Superior temporal gyrus (tissue), 1 donor: ENCODE measurements around the gene MCFD2.
"Not testable (repeated sequence)": the region's sequence is repeated elsewhere in the genome, so short reads cannot be mapped to it uniquely, and the experiment has no call there.

Experiments used
- DNase-seq: peaks from one replicate; pipeline ENCODE4 v3.0.0-alpha.2; 2016; ENCODE audit errors: extremely low spot score

The MCFD2 gene

GRCh38 chr2:46937471-46937901 lies 21.9 kb upstream of the MCFD2 start:
- DNase-seq, result peak; percentile 41

GRCh38 chr2:46936566-46936965 lies 21.0 kb upstream of the MCFD2 start:
- no peak for DNase-seq

DNA sequence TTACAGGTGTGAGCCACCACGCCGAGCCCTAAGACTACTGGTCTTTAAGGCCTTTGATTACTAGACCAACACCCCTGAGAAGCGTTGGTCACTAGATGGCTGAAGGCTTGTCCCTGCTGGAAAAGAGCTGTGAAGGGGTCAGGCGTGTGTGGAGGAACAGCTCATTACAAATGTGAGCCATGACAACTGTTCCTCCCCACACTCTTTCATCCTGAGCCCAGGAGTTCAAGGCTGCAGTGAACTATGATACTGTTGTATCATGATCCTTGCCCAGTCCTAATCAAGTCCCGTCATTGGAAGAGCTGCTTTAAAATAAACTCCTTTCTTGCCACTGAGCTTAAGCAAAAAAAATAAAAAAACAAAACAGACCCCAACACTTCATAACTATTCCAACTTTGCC lies 19.5 kb upstream of the MCFD2 start:
- DNase-seq, result no peak

GRCh38 chr2:46929612-46930011 lies 14.0 kb upstream of the MCFD2 start:
- DNase-seq, result no peak

DNA sequence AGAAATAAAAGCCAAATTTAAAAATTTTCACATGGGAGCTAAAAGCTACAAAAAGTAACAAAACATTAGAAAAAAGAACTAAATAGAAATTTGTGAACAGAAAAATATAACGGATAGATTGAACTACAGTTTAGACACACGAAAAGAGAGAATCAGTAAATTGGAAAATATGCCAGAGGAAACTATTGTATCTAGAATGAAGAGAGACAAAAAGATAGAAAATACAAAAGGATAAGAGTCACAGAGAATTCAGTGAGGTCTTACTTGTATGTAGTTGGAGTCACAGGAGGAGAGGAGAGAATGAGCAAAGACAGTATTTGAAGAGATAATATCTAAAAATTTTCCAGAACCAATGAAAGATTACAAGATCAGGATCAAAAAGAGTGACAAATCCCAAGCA lies 11.3 kb upstream of the MCFD2 start:
- no peak for DNase-seq

GRCh38 chr2:46925474-46926351 lies 10.1 kb upstream of the MCFD2 start:
- DNase-seq, result no peak

- no peak for DNase-seq
Measured at GRCh38 chr2:46924608-46925007, 9.0 kb upstream of the MCFD2 start.

DNA sequence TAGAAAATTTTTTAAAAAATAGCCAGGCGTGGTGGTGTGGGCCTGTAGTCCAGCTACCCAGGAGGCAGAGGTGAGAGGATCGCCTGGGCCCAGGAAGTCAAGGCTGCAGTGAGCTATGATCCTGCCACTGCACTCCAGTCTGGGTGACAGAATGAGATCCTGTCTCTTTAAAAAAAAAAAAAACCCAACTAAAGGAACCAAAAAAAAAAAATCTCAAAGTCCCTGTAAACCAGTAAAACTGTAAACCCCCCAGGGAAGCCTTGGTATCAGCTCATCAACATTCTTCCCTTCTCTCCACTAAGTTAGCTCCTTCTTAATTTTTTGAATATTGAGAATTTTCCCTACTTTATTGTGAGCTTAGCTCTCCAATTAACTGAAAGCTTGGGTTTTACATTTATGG lies 8.4 kb upstream of the MCFD2 start:
- no peak for DNase-seq

DNA sequence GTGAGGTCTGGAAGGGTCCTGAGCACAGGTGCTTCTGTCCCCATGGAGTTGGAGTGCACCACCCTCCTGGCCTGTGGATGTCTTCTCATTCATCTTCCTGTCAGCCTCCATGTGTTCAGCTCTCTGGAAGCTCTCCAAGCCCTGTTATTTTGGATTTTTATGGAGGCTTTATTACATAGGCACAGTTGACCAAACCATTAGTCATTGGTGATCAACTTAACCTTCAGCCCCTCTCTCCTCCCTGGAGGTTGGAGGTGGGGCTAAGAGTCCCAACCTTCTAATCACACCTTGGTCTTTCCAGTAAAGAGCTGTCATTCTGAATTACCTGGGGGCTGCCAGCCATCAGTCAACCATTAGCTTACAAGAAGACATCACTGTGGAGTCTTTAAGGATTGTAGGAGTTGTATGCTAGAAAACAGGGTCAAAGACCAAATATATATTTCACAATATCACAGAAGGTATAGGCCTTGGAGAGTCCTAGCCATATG lies 7.5 kb upstream of the MCFD2 start:
- DNase-seq, result no peak

- no peak for DNase-seq
Measured at GRCh38 chr2:46922606-46923005, 7.0 kb upstream of the MCFD2 start.

DNA sequence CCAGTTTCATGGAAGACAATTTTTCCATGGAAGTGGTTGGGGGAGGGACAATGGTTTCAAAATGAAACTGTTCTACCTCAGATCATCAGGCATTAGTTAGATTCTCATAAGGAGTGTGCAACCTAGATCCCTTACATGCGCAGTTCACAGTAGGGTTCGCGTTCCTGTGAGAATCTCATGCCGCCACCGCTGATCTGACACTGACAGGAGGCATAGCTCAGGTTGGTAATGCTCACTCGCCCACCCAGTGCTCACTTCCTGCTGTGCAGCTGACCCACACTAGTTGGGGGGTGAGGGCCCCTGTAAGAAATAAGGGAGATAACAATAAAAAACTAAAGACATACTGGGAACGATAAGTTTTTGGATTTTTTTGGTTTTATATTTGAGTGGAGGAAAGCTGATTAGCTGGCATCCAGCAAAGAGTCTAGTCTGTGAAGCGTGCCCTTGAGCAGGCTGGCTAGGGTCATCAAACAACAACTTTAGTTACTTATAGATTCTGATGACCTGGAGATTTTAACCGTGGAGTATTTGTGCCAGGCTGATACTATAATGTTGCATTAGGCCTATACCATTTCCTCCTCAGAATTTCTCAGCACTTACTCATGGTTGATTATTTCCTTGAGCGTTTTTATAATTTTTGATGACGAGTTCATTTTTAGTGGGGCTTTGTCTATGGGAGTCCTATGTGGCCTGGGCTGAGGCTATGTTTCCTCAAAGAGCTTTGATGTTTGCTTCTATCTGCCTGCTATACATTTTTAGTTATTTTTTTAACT lies 6.3 kb upstream of the MCFD2 start:
- no peak for DNase-seq

GRCh38 chr2:46917628-46918027 lies 2.0 kb upstream of the MCFD2 start:
- DNase-seq, result no peak

DNA sequence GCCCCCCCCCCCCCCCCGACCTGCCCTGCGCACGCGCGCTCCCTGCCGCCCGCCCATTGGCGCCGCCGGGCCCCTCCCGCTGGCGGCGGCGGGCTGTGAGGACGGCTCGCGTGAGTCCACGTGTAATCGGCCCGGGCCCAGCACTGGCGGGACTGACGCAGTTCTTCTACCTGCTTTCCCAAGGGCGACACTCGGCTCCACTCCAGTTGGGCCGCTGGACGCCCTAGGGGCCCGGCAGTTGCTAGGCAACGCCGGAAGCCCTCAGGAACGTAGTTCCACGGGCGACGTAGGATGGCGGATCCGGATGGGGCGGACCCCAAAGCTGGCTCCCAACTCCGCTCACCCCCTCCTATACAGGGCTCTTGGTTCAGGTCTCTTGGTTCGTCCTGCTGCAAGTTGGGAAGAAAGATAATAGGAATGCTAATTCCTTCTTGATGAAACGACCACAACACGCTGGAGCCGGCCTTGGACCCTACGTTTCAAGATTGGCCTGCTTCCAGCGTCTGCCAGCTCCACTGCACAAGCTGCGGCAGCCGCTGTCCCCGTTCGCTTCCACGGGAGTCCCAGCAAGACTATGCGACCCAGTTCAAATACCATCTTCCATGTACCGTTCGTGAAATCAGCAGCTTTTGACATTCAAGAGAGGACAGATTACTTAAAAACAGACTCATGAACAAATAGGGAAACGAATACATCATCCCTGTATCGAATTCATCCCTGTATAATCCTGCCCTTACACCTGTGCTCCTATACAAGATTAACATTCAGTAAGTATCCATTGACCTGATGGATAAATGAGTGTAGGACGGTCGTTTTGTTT lies 415 bp upstream of the MCFD2 start:
- peak; percentile 94 for DNase-seq

DNA sequence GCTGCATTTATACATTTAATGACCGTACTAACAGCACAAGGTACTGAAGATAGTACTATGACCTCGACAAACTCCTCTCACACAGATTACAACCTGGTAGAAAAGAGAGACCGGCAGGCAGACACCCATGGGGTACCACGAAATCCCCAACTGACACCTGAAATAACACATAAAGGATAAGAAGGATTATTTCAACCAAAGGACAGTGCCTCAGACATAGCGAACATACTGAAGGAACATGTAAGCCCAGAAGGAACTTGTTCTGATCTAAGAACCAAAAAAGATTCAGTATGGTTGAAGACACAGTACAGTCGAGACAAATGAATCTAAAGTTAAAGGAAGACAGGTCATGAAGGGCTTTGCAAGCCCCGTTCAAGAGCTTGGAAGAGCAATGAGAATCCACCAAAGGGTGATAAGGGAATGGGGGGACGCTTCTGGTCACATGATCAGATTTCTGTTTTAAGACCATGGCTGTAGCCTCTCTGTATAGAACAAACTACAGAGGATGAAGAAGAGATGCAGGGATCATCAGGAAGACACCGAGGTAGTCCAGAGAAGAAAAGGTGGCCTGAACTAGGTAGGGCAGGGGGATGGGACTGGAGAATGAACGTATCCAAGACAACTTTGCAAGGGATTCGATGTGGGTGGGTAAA lies 902 bp downstream of the MCFD2 start:
- DNase-seq, result no peak

DNA sequence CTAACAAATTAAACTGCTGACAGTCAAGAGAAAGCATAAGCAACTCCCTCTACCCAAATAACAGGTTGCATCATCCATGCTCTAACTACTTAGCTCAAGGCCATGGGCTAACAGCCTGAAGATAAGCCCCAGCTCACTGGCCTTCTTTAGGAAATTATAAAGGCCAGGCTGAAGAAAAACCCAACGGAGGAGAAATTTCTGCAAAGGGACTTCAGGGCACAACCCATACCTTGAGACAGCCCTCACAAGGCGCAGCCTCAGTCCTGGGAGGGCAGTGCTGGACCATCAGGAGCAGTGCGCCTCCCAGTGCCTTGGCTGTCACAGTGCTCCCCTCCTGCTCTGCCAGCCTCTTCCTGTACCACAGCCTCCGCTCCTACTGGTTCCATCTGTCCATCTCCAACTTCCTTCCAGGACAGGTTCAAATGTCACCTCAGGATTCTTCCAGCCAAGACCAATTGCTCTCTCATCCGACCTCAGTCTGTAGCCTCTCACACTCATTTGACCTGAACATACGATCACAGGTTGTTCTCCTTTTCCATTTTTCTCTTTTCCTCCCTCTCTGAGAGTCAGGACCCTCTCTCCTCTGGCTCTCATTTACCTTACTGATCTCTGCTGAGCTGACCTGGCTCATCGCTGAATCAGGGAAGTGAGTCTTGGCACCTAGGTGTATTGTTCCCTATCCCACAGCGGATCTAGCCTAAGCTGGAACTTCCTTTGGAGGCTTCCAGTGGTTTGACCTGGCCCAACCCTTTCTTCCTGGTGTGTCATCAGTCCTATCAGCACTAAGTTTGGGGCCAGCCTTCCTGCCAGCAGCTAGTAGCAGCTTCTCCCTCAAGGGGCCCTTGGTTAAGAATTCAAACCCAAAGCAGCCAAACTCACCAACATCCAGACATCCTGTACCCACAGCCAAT lies 1.9 kb downstream of the MCFD2 start:
- no peak for DNase-seq

DNA sequence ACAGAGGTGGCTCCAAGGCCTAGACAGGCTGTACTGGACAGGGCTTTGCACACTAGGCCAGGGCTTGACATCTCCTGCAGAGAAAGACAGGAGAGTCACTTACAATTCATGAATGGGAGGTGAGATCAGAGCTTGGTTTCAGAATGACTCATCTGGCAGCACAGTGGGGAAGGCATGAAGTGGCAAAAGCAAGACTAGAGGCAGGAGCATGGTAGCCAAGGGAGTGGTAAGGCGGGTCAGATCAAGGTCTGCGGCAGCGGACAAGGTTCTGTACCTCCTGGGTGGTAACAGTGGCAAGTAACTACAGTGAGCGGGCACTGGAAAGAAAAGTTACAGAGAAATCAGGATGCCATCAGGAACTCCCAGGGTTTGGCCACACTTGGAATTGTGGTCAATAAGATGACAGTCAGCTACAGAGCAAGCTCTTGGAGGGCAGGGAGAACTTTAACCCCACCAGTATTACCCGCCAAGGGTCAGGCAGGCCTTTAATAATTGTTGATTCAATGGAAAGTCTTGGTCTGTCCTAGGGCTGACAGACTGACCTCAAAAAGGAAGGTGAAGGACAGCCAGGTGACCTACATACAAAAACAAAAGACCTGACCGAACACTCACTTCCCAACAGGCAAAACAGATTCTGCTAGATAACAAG lies 5.7 kb downstream of the MCFD2 start:
- DNase-seq, result no peak

DNA sequence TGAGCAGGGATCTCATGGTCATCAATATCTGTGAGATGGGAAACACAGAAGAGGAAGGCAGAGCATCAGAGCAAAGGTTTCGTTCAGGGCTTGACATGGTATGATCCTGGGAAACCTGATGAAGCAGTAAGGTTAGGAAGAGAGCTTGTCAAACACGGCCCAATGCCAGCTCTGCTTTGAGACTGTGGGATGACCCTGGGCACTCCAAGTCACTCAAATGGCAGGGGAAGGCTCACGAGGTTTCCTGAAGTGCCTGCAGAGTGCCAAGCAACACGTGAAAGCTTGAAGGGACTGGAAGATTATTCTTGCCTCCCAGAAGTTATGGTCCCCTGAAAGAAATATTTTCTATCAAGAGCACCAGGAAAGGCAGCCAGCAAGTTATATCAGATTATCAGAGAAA lies 6.5 kb downstream of the MCFD2 start:
- DNase-seq, result no peak

- not testable (repeated sequence) for DNase-seq
Measured at GRCh38 chr2:46904908-46905678, 10.5 kb downstream of the MCFD2 start.

DNA sequence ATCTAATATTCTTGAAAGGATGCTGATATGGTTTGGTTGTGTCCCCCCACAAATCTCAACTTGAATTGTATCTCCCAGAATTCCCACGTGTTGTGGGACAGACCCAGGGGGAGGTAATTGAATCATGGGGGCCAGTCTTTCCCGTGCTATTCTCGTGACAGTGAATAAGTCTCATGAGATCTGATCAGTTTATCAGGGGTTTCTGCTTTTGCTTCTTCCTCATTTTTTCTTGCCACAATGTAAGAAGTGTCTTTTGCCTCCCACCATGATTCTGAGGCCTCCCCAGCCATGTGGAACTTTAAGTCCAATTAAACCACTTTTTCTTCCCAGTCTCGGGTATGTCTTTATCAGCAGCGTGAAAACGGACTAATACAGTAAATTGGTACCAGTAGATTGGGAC lies 12.6 kb downstream of the MCFD2 start:
- DNase-seq, result not testable (repeated sequence)
